Measurements from ENCODE around the gene DBNDD2.
A peak's percentile ranks its signal among the peaks of the same experiment; 100 is the strongest.

Gene DBNDD2

GRCh38 chr20:45406260-45407066 lies 1.6 kb upstream of the DBNDD2 start:
- no peaks in the 10 kb centered on the region for H3K79me2 ChIP-seq (ENCODE audit: insufficient read depth, low read length)
- H3K4me3 ChIP-seq (ENCODE audit: low read depth, low read length, poor library complexity, severe bottlenecking) = peak overlapping the region; percentile 45
- peak overlapping the region; percentile 40 for H3K4me2 ChIP-seq (ENCODE audit: low read length)
- H3K9me3 ChIP-seq (ENCODE audit: low read length) = peaks cover 3% of the 10 kb centered on the region; the same call in 1 of the 2 replicates
- no peaks in the 10 kb centered on the region; the same call in 1 of the 2 replicates for H3K36me3 ChIP-seq (ENCODE audit: insufficient read depth, low read length)
- H3K9ac ChIP-seq (ENCODE audit: low read length) = no peak overlapping the region
- H4K20me1 ChIP-seq (ENCODE audit: insufficient read depth, low read length) = no peaks in the 10 kb centered on the region
- no peak for TF ChIP-seq EZH2 (IDR thresholded peaks at IDR 0.05; ENCODE audit: borderline replicate concordance, low read length)
- TF ChIP-seq CTCF (IDR thresholded peaks at IDR 0.05; ENCODE audit: low read length) = no peak
- H3K4me1 ChIP-seq (ENCODE audit: insufficient read depth, low read length, severe bottlenecking) = peaks cover 12% of the 10 kb centered on the region
- H3K27ac ChIP-seq (ENCODE audit: low read depth, low read length, poor library complexity, severe bottlenecking) = no peak overlapping the region
- H3K9me2 ChIP-seq (ENCODE audit: low read depth, low read length) = no peaks in the 10 kb centered on the region
- H3F3A ChIP-seq (ENCODE audit: insufficient read depth, low read length) = no peaks in the 10 kb centered on the region
- peaks cover 9% of the 10 kb centered on the region; the same call in 1 of the 2 replicates for H3K27me3 ChIP-seq (ENCODE audit: insufficient read depth, low read length)
- no peak overlapping the region for H2AFZ ChIP-seq (ENCODE audit: low read length)

GRCh38 chr20:45407067-45407745 lies 883 bp upstream of the DBNDD2 start:
- H2AFZ ChIP-seq (ENCODE audit: low read length) = no peak overlapping the region
- TF ChIP-seq CTCF (IDR thresholded peaks at IDR 0.05; ENCODE audit: low read length) (no peak), EZH2 (IDR thresholded peaks at IDR 0.05; ENCODE audit: borderline replicate concordance, low read length) (no peak)
- H3K9ac ChIP-seq (ENCODE audit: low read length) = no peak overlapping the region

GRCh38 chr20:45408646-45409213 lies 641 bp downstream of the DBNDD2 start:
- TF ChIP-seq EZH2 (IDR thresholded peaks at IDR 0.05; ENCODE audit: borderline replicate concordance, low read length) (no peak), CTCF (IDR thresholded peaks at IDR 0.05; ENCODE audit: low read length) (no peak)

More at GRCh38 chr20:45407067-45407745, 883 bp upstream of the DBNDD2 start:
- no peaks in the 10 kb centered on the region for H3K79me2 ChIP-seq (ENCODE audit: insufficient read depth, low read length)
- H3K4me3 ChIP-seq (ENCODE audit: low read depth, low read length, poor library complexity, severe bottlenecking) = no peak overlapping the region
- H3K36me3 ChIP-seq (ENCODE audit: insufficient read depth, low read length) = no peaks in the 10 kb centered on the region; the same call in 1 of the 2 replicates
- H3K27ac ChIP-seq (ENCODE audit: low read depth, low read length, poor library complexity, severe bottlenecking) = no peak overlapping the region
- no peaks in the 10 kb centered on the region for H3F3A ChIP-seq (ENCODE audit: insufficient read depth, low read length)
- no peaks in the 10 kb centered on the region for H3K9me2 ChIP-seq (ENCODE audit: low read depth, low read length)
- H3K4me2 ChIP-seq (ENCODE audit: low read length) = no peak overlapping the region
- H3K4me1 ChIP-seq (ENCODE audit: insufficient read depth, low read length, severe bottlenecking) = peaks cover 12% of the 10 kb centered on the region
- peaks cover 9% of the 10 kb centered on the region; the same call in 1 of the 2 replicates for H3K27me3 ChIP-seq (ENCODE audit: insufficient read depth, low read length)
- H4K20me1 ChIP-seq (ENCODE audit: insufficient read depth, low read length) = no peaks in the 10 kb centered on the region
- H3K9me3 ChIP-seq (ENCODE audit: low read length) = no peaks in the 10 kb centered on the region

More at GRCh38 chr20:45408646-45409213, 641 bp downstream of the DBNDD2 start:
- Histone ChIP-seq H3K27me3 (ENCODE audit: insufficient read depth, low read length) (peaks cover 9% of the 10 kb centered on the region; the same call in 1 of the 2 replicates), H3K4me1 (ENCODE audit: insufficient read depth, low read length, severe bottlenecking) (peaks cover 12% of the 10 kb centered on the region), H3F3A (ENCODE audit: insufficient read depth, low read length) (no peaks in the 10 kb centered on the region), H3K9ac (ENCODE audit: low read length) (no peak overlapping the region), H3K9me2 (ENCODE audit: low read depth, low read length) (no peaks in the 10 kb centered on the region), H3K9me3 (ENCODE audit: low read length) (no peaks in the 10 kb centered on the region), H3K4me3 (ENCODE audit: low read depth, low read length, poor library complexity, severe bottlenecking) (no peak overlapping the region), H3K36me3 (ENCODE audit: insufficient read depth, low read length) (no peaks in the 10 kb centered on the region), H3K4me2 (ENCODE audit: low read length) (no peak overlapping the region), H2AFZ (ENCODE audit: low read length) (no peak overlapping the region), H4K20me1 (ENCODE audit: insufficient read depth, low read length) (no peaks in the 10 kb centered on the region), H3K27ac (ENCODE audit: low read depth, low read length, poor library complexity, severe bottlenecking) (no peak overlapping the region), H3K79me2 (ENCODE audit: insufficient read depth, low read length) (no peaks in the 10 kb centered on the region)

Data from OCI-LY1 (cell line).